SK-N-SH (cell line): ENCODE results near the gene ATP11A. TPM values are rescaled to one million over a fixed set of nuclear protein-coding genes. Genes with fewer than 3 reads are reported as not detected.

ENCODE experiments used
- CTCF ChIA-PET: fragments of 300-600, 350-600 bp; formaldehyde crosslinking; extraction: SDS; loops from one replicate; lab custom pipeline; 2021; lab: Yijun Ruan, JAX
- POLR2A ChIA-PET: fragments of 350-600 bp; sonication (Branson Sonifier 250); formaldehyde crosslinking; extraction: SDS; loops from one replicate; lab custom pipeline; 2020; ENCODE audit warnings: antibody characterized with exemption, inconsistent platforms; lab: Yijun Ruan, JAX
- DNase-seq: peaks from one replicate; pipeline ENCODE4 v3.0.0; 2012
- H2AFZ ChIP-seq: fragments of 200-600 bp; sonication (generic); 2 replicates; pipeline ENCODE4 v1.8.1; 2016; ENCODE audit warnings: antibody characterized with exemption, mild to moderate bottlenecking, low read depth
- H3F3A ChIP-seq: fragments of 200-600 bp; sonication (generic); replicated peaks from 2 replicates; pipeline ENCODE3; 2016; ENCODE audit warnings: antibody characterized with exemption, mild to moderate bottlenecking; ENCODE audit not compliant: insufficient read depth
- H3K27ac ChIP-seq, 2 experiments: fragments of 200-500 bp in 1 of 2; fragments of 200-600 bp in 1 of 2; sonication (Bioruptor generic) in 1 of 2; sonication (generic), shearing (Covaris generic) in 1 of 2; 2 replicates each; pipeline versions ENCODE4 v1.5.1 to v1.6.1; 2014 to 2016; ENCODE audit warnings: low read depth in 2 of 2, inconsistent platforms in 1 of 2, low read length in 1 of 2, mild to moderate bottlenecking in 1 of 2, mixed read lengths in 1 of 2
- H3K27me3 ChIP-seq: fragments of 200-600 bp; sonication (generic), shearing (Covaris generic); 2 replicates; pipeline ENCODE4 v1.6.1; 2016; ENCODE audit warnings: mixed run types; ENCODE audit not compliant: insufficient read depth
- H3K36me3 ChIP-seq, 2 experiments: fragments of 200-500 bp in 1 of 2; fragments of 200-600 bp in 1 of 2; sonication (Bioruptor generic) in 1 of 2; sonication (generic) in 1 of 2; replicated peaks in 1 of 2; 2 replicates each; pipeline versions ENCODE3 to v1.5.1; 2014 to 2016; ENCODE audit warnings: low read length in 1 of 2, mild to moderate bottlenecking in 1 of 2; ENCODE audit not compliant: insufficient read depth in 2 of 2, control insufficient read depth in 1 of 2
- H3K4me1 ChIP-seq, 2 experiments: fragments of 200-500 bp in 1 of 2; fragments of 200-600 bp in 1 of 2; sonication (Bioruptor generic) in 1 of 2; sonication (generic), shearing (Covaris generic) in 1 of 2; 2 replicates each; pipeline versions ENCODE4 v1.5.1 to v1.6.1; 2014 to 2016; ENCODE audit warnings: low read depth in 1 of 2, low read length in 1 of 2, mixed run types in 1 of 2; ENCODE audit not compliant: insufficient read depth in 2 of 2, control insufficient read depth in 1 of 2
- H3K4me2 ChIP-seq: fragments of 200-600 bp; sonication (generic), shearing (Covaris generic); 2 replicates; pipeline ENCODE4 v1.6.1; 2017; ENCODE audit warnings: mixed run types
- H3K4me3 ChIP-seq, 2 experiments: fragments of 200-500 bp in 1 of 2; fragments of 200-600 bp in 1 of 2; sonication (Bioruptor generic) in 1 of 2; sonication (generic), shearing (Covaris generic) in 1 of 2; 2 replicates each; pipeline versions ENCODE4 v1.5.1 to v1.8.1; 2014 to 2016; ENCODE audit warnings: low read depth in 2 of 2, inconsistent platforms in 1 of 2, low read length in 1 of 2, mild to moderate bottlenecking in 1 of 2, mixed read lengths in 1 of 2, moderate library complexity in 1 of 2
- H3K79me2 ChIP-seq: fragments of 200-600 bp; sonication (generic); 2 replicates; pipeline ENCODE4 v1.8.1; 2017; ENCODE audit warnings: mild to moderate bottlenecking; ENCODE audit not compliant: insufficient read depth
- H3K9ac ChIP-seq: fragments of 200-600 bp; sonication (generic); 2 replicates; pipeline ENCODE4 v1.6.1; 2017; ENCODE audit warnings: mixed run types
- H3K9me2 ChIP-seq: fragments of 200-600 bp; sonication (generic); 2 replicates; pipeline ENCODE4 v1.6.1; 2017; ENCODE audit warnings: mixed run types
- H3K9me3 ChIP-seq: fragments of 200-600 bp; sonication (generic); 2 replicates; pipeline ENCODE4 v1.6.1; 2017; ENCODE audit warnings: mixed run types, mild to moderate bottlenecking, moderate library complexity
- H4K20me1 ChIP-seq: fragments of 200-600 bp; sonication (generic); 2 replicates; pipeline ENCODE4 v1.6.1; 2017; ENCODE audit warnings: mild to moderate bottlenecking, mixed run types; ENCODE audit not compliant: insufficient read depth
- CHD2 ChIP-seq: fragments of 150-350 bp; IDR thresholded peaks from 2 replicates; pipeline ENCODE4 v1.6.1; 2018; ENCODE audit warnings: low read length; ENCODE audit not compliant: partially characterized antibody
- ELF1 ChIP-seq: IDR thresholded peaks from 2 replicates; pipeline ENCODE4 v1.4.0; 2012
- EP300 ChIP-seq, 2 experiments: IDR thresholded peaks; 2 replicates each; pipeline versions ENCODE4 v1.4.0 to v1.6.1; 2012; ENCODE audit warnings: borderline replicate concordance in 1 of 2, low read depth in 1 of 2, low read length in 1 of 2
- FOXJ3 ChIP-seq: sonication (generic); formaldehyde crosslinking; IDR thresholded peaks from 2 replicates; pipeline ENCODE4 v1.5.1; 2020; ENCODE audit warnings: mild to moderate bottlenecking, missing genetic modification reagents
- FOXM1 ChIP-seq: IDR thresholded peaks from 2 replicates; pipeline ENCODE4 v1.4.0; 2012; ENCODE audit warnings: low read depth, mild to moderate bottlenecking
- GABPA ChIP-seq: IDR thresholded peaks from 2 replicates; pipeline ENCODE4 v1.4.0; 2012; ENCODE audit warnings: low read depth, mild to moderate bottlenecking
- GATA2 ChIP-seq: sonication (generic); formaldehyde crosslinking; IDR thresholded peaks from 2 replicates; pipeline ENCODE4 v1.5.0; 2020; ENCODE audit warnings: mild to moderate bottlenecking, missing genetic modification reagents
- MEF2A ChIP-seq: IDR thresholded peaks from 2 replicates; pipeline ENCODE4 v1.4.0; 2012; ENCODE audit warnings: low read depth, borderline replicate concordance
- MXI1 ChIP-seq: IDR thresholded peaks from 2 replicates; pipeline ENCODE4 v1.6.1; 2012; ENCODE audit warnings: mild to moderate bottlenecking, low read depth, low read length, improper control_type of control experiment
- NFIC ChIP-seq: IDR thresholded peaks from 2 replicates; pipeline ENCODE4 v1.4.0; 2012; ENCODE audit warnings: borderline replicate concordance
- NRF1 ChIP-seq: IDR thresholded peaks from 2 replicates; pipeline ENCODE4 v1.6.1; 2012; ENCODE audit warnings: low read depth, mild to moderate bottlenecking, low read length
- RAD21 ChIP-seq: IDR thresholded peaks from 2 replicates; pipeline ENCODE4 v1.6.1; 2012; ENCODE audit warnings: mild to moderate bottlenecking, low read length
- RCOR1 ChIP-seq: fragments of 150-350 bp; IDR thresholded peaks from 2 replicates; pipeline ENCODE4 v1.6.1; 2017; ENCODE audit warnings: antibody characterized with exemption, low read length
- RFX5 ChIP-seq: IDR thresholded peaks from 2 replicates; pipeline ENCODE4 v1.6.1; 2012; ENCODE audit warnings: mild to moderate bottlenecking, improper control_type of control experiment, low read length
- RXRA ChIP-seq: IDR thresholded peaks from 2 replicates; pipeline ENCODE4 v1.4.0; 2012; ENCODE audit warnings: low read depth, mild to moderate bottlenecking, borderline replicate concordance
- SMC3 ChIP-seq: IDR thresholded peaks from 2 replicates; pipeline ENCODE4 v1.6.1; 2012; ENCODE audit warnings: low read depth, low read length, improper control_type of control experiment
- TCF12 ChIP-seq: IDR thresholded peaks from 2 replicates; pipeline ENCODE4 v1.4.0; 2012
- TEAD4 ChIP-seq: IDR thresholded peaks from 2 replicates; pipeline ENCODE4 v1.4.0; 2012; ENCODE audit warnings: mild to moderate bottlenecking, borderline replicate concordance; ENCODE audit not compliant: insufficient read depth
- WGBS: methylation state at CpG from one replicate; pipeline ENCODE4 v1.1.6; 2017; ENCODE audit warnings: low lambda C conversion rate; 5-methylcytosine and 5-hydroxymethylcytosine counted together
- polyA plus RNA-seq, 3 experiments: library from polyadenylated mRNA; depleted of rRNA; stranded (reverse); fragments of >200 nt; gene quantifications; 2 replicates each; pipeline ENCODE4 v1.2.3, GENCODE V29; 2012
- TF ChIP-seq, protein P1 (sequence below): IDR thresholded peaks from 2 replicates; pipeline ENCODE4; 2012
- TF ChIP-seq, protein P2 (sequence below): IDR thresholded peaks from 2 replicates; pipeline ENCODE4 v1.6.1; 2012; ENCODE audit warnings: mild to moderate bottlenecking, low read depth, low read length, moderate library complexity
- TF ChIP-seq, protein P3 (sequence below): IDR thresholded peaks from 2 replicates; pipeline ENCODE4 v1.4.0; 2012; ENCODE audit warnings: low read depth

ATP11A gene
- polyA plus RNA-seq, 1 of the 3 experiments (the other 2 are of a cell fraction): 4.1 TPM

DNA sequence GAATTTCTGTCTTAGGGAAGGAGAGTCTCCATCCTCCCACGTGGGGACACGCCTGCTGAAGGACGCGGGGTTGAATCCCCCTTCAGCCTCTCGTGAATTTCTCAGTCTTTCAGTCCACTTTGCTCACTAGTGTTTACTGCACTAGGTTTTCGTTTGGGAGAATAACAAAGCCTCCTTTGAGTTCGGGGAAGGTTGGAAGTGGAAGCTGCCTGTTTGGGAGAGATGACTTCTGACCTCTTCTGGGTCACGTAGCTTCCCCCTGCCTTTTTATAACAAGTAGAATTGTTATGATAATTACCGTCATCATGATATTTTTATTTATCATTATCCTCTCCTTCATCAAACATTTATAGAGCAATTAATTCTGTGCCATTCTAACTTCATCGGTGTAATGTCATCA, 60.7 kb downstream of the ATP11A start:
- POLR2A ChIA-PET: no interaction called here
- H3K4me1 ChIP-seq: no peaks in the 10 kb centered on the region; a peak in 1 of 4 replicates
- 89% methylated on average over 8 of the region's 10 CpGs for WGBS

DNA sequence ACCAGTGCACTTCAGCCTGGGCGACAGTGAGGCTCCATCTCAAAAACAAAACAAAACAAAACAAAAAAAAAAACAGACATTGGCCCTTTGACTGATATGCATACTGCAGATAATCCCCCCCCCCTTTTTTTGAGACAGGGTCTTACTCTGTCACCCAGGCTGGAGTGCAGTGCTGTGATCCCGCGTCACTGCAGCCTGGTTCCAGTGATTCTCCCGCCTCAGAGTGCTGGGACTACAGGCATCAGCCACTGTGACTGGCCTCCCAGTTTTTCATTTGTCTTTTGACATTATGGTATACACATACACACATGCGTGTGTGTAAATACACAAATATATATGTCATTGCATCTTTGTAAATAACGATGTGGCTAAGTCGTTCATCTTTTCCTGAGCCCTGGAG, 61.8 kb downstream of the ATP11A start:
- Histone ChIP-seq H3K79me2 (no peaks in the 10 kb centered on the region), H3K4me3 (no peak overlapping the region), H3K9me3 (no peaks in the 10 kb centered on the region), H3K4me1 (peaks cover 0 to 4% of the 10 kb centered on the region in 2 experiments; a peak in 1 of 4 replicates), H3F3A (no peaks in the 10 kb centered on the region), H4K20me1 (no peaks in the 10 kb centered on the region), H3K4me2 (no peak overlapping the region), H3K27ac (no peak overlapping the region), H2AFZ (no peak overlapping the region), H3K9ac (no peak overlapping the region), H3K27me3 (no peaks in the 10 kb centered on the region), H3K9me2 (no peaks in the 10 kb centered on the region), H3K36me3 (no peaks in the 10 kb centered on the region)
- DNase-seq: no peak
- ChIA-PET POLR2A (no interaction called here), CTCF (no interaction called here)
- 92% methylated on average over 7 of the region's 7 CpGs for WGBS
- TF ChIP-seq, protein P1, sequence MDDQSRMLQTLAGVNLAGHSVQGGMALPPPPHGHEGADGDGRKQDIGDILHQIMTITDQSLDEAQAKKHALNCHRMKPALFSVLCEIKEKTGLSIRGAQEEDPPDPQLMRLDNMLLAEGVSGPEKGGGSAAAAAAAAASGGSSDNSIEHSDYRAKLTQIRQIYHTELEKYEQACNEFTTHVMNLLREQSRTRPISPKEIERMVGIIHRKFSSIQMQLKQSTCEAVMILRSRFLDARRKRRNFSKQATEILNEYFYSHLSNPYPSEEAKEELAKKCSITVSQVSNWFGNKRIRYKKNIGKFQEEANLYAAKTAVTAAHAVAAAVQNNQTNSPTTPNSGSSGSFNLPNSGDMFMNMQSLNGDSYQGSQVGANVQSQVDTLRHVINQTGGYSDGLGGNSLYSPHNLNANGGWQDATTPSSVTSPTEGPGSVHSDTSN: no peak
- TF ChIP-seq RXRA (no peak), ELF1 (no peak), MEF2A (no peak), RAD21 (no peak), NRF1 (no peak), GABPA (no peak), MXI1 (no peak), TCF12 (no peak), RCOR1 (no peak), CHD2 (no peak)
- TF ChIP-seq, protein P2, sequence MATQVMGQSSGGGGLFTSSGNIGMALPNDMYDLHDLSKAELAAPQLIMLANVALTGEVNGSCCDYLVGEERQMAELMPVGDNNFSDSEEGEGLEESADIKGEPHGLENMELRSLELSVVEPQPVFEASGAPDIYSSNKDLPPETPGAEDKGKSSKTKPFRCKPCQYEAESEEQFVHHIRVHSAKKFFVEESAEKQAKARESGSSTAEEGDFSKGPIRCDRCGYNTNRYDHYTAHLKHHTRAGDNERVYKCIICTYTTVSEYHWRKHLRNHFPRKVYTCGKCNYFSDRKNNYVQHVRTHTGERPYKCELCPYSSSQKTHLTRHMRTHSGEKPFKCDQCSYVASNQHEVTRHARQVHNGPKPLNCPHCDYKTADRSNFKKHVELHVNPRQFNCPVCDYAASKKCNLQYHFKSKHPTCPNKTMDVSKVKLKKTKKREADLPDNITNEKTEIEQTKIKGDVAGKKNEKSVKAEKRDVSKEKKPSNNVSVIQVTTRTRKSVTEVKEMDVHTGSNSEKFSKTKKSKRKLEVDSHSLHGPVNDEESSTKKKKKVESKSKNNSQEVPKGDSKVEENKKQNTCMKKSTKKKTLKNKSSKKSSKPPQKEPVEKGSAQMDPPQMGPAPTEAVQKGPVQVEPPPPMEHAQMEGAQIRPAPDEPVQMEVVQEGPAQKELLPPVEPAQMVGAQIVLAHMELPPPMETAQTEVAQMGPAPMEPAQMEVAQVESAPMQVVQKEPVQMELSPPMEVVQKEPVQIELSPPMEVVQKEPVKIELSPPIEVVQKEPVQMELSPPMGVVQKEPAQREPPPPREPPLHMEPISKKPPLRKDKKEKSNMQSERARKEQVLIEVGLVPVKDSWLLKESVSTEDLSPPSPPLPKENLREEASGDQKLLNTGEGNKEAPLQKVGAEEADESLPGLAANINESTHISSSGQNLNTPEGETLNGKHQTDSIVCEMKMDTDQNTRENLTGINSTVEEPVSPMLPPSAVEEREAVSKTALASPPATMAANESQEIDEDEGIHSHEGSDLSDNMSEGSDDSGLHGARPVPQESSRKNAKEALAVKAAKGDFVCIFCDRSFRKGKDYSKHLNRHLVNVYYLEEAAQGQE: no peak

More for the DNA sequence above, 60.7 kb downstream of the ATP11A start:
- Histone ChIP-seq H3K4me3 (no peak overlapping the region), H2AFZ (no peak overlapping the region), H3K27ac (no peak overlapping the region), H4K20me1 (no peaks in the 10 kb centered on the region), H3K36me3 (no peaks in the 10 kb centered on the region), H3K79me2 (no peaks in the 10 kb centered on the region), H3F3A (no peaks in the 10 kb centered on the region), H3K4me2 (no peak overlapping the region), H3K9me3 (no peaks in the 10 kb centered on the region), H3K27me3 (no peaks in the 10 kb centered on the region), H3K9ac (no peak overlapping the region), H3K9me2 (no peaks in the 10 kb centered on the region)
- TF ChIP-seq NRF1: no peak
- TF ChIP-seq, protein P3, sequence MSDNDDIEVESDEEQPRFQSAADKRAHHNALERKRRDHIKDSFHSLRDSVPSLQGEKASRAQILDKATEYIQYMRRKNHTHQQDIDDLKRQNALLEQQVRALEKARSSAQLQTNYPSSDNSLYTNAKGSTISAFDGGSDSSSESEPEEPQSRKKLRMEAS: no peak
- TF ChIP-seq TCF12: no peak
- TF ChIP-seq MXI1: no peak
- TF ChIP-seq RAD21: no peak
- TF ChIP-seq, protein P2: no peak
- TF ChIP-seq FOXM1: no peak
- TF ChIP-seq SMC3: no peak
- TF ChIP-seq NFIC: no peak
- no peak for TF ChIP-seq TEAD4
- TF ChIP-seq GATA2 (CRISPR knock-in tag): no peak
- TF ChIP-seq ELF1: no peak
- TF ChIP-seq MEF2A: no peak
- no peak for TF ChIP-seq FOXJ3 (CRISPR knock-in tag)
- no peak for TF ChIP-seq RFX5
- TF ChIP-seq GABPA: no peak
- no peak for TF ChIP-seq EP300 (IDR thresholded peaks at IDR 0.05; ENCODE audit: borderline replicate concordance in 1 of 2, low read depth in 1 of 2, low read length in 1 of 2)
- no peak for TF ChIP-seq RCOR1
- no peak for DNase-seq
- CTCF ChIA-PET: no interaction called here
